GM21447 (cell line): ENCODE results near the gene SLC30A1.
"Not testable (repeated sequence)": the region's sequence is repeated elsewhere in the genome, so short reads cannot be mapped to it uniquely, and the experiment has no call there.

Experiments used
- ATAC-seq: cut with Tn5 transposase; IDR thresholded peaks from one replicate; pipeline ENCODE4 v1.9.1; 2021; ENCODE audit not compliant: unreplicated experiment

Gene SLC30A1

DNA sequence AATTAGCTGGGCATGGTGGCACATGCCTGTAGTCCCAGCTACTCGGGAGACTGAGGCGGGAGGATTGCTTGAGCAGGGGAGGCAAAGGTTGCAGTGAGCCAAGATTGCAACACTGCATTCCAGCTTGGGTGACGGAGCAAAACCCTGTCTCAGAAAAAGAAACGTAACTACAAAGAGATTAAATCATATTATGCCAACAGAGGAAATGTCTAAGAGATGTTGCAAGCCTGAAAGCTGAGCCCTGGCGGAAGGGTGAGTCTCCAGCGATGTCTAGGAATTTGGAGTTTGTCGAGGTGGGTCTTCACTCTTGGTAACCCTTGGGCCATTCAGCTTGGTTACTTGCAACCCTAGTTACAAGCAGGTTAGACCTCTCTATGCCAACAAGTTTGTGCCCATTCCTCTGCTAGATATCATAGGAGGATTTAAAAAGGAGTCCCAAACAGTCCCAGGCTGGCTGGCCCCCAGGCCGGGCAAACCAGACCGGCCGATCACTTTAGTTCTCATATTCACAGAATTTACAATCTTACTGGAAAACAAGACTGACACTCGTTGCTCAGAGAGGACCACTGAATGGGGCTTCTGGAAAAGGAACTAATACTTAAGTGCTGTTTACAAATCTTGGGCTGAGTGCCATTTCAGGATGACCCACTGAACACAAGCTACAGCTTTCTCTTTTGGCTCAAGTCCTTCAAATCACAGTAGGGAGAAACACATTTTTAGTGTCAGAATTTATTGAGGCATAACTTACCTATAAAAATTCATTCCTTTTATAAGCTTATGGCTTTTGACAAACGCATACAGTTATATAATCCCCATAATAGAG lies 27.1 kb downstream of the SLC30A1 start:
- ATAC-seq: no peak

DNA sequence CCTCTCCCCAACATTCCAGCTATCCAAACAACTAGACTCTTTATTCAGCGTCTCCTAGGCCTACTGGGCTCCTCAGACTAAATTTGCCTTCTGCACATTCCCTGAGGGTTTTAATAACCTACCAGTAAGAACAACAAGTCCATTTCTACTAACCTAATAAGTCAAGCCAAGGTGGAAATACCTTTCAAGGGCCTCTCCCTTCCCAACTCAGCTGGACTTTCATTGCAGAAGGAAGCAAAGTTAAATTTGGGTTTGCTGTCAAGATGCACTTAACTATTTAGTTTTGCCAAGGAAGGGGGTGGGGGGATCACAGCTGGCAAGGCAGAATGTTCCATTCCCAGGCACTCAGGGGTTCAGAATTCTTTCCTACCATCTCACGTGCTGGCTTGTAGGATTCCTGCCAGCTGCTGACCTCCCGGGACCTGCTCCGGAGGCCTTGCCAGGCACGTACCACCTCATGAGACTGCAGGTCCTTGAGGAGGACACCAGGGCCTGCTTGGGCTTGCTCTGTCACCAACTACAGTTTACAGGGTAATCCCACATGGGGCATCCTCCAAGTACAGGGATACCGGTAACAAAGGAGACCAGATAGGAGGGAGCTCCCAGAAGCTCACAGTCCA lies 29.8 kb downstream of the SLC30A1 start:
- ATAC-seq: no peak

DNA sequence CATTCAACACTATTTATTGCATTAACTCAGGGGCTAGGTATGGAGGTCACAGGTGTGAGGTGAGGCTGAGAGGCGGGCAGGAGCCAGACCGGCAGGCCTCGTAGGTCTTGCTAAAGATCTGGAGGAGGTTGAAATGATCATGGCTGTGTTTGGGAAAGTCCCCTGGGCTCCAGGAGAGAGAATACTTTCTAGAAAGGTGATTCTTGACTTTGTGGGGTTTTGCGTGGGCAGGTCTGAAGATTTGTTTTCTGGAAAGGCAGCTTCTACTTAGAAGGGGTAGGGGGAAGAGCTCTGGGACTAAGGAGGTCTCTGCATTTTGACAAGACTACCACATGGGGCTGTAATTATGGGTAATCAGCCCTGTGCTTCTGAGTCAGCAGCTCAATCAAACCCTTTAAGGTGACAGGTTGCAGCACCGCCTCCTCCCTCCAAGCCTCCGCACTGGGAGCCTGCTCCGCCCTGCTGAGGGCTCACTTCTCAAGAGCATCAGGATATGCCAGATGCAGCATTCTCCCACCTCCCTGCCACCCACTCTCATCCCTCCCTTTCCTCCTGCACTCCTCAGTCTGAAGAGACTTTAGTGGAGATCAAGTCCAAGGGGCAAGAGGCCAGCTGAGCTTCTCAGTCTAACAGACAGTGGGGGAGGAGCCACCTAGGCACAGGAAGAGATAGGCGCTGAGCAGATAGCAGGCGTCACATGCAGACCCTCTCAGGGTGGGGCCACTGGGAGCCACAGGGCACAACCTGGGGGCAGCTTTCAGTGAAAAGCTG lies 30.5 kb downstream of the SLC30A1 start:
- ATAC-seq: no peak

DNA sequence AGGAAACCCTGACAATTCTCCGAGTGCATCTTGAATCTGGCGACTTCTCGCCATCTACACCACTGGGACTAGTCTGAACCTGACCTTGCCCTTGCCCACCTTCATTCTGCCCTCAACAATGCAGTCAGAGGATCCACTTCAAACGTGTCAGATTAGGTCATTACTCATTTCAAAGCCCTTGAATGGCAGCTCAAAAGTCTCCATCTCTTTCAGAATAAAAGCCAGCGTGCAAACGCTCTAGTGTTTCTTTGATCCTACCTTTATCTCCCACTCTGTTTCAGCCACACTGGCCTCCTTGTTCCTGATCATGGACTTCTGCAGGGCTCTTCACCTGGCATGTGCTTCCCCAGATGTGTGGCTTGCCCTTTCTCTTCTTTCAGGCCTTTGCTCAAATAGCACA lies 31.3 kb downstream of the SLC30A1 start:
- no peak for ATAC-seq

DNA sequence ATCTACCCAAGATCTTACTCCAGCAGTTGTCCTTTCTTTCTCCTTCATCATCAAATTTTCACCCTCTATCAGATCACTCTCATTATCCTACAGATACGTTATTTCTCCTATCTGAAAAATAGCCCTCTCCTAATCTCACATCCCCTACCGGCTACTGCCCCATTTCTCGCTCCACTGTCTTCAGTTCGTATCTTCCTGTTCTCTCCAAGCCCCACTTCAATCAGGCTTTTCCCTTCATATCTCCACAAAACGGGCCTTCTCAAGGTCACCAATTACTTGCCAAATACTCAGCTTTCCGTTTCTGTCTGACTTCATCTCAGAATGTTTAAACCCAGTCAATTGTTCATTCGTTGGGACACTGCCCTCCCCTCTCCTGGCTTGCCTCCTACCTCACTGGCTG lies 32.4 kb downstream of the SLC30A1 start:
- ATAC-seq: no peak

DNA sequence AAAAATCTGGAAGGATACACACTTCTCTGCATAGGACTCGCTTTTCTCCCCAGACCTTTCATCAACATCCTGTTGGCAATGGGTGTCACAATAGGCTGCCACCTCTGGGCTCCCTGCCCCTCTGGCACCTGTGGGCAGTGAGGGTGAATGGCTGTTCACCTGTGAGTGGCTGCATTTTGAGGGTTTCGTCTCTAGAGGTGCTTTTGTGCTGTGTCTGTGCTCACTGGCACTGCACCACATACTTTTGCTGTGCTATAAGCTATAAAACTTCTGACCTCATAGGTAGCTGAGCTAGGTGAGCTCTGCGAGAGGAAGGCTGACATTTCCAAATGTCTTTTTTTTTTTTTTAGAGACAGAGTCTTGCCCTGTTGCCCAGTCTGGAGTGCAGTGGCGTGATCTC lies 35.9 kb downstream of the SLC30A1 start:
- no peak for ATAC-seq

DNA sequence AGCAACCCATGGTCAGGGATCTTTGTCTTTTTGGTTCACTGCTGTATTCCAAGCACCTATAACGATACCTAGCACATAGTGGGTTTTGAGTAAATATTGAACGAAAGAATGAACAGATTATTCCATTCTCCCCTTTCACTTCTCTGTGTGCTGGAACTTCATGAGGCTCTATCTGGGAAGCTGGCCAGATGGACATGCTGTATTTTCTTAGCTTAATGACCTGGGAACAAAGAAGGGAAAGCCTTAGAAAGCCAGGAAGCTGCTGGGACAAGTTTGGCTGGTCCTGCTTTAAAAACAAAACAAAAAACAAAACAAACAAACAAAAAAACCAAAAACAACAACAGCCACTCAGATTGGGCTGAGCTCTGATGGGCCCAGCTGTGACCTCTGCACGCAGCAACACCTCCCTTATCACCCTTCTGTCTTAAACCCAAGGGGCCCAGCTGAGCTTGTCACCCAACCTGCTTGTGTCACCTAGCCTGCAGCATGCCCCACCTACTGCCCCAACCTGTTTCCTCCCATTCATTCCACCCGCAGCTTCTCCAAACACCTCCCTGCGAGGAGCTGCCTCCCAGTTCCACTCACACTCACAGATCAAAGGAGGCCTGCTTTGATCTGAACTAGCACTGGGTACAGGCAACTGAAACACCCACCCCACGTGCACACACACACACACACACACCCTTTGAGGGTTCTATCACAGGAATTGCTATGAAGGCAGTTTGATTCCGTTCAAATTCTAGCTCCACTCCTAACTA lies 37.1 kb downstream of the SLC30A1 start:
- no peak for ATAC-seq

DNA sequence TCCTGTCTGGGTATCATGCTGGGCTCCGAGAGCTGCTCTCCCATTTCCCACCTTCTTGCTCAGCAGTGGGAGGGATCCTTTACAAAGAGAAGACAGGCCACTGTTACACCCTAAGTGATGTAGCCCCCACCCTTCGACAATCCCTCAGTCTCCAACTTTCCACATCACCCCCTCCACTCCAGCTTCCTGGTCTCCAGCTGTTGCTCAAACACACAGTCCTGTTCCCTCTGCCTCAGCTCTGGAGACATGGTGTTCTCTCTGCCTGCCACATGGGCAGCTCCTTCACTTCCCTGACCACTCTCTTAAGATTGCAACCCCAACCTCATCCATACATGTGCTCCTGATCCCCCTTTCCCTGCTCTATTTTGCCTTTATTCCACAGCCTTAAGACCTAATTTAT lies 37.7 kb downstream of the SLC30A1 start:
- no peak for ATAC-seq

DNA sequence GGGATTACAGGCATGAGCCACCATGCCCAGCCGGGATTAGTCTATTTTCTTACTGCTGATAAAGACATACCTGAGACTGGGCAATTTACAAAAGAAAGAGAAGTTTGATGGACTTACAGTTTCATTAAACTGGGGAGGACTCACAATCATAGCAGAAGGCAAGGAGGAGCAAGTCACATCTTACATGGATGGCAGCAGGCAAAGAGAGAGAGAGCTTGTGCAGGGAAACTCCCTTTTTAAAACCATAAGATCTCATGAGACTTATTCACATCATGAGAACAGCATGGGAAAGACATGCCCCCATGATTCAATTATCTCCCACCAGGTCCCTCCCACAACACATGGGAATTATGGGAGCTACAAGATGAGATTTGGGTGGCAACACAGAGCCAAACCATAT lies 38.1 kb downstream of the SLC30A1 start:
- not testable (repeated sequence) for ATAC-seq

DNA sequence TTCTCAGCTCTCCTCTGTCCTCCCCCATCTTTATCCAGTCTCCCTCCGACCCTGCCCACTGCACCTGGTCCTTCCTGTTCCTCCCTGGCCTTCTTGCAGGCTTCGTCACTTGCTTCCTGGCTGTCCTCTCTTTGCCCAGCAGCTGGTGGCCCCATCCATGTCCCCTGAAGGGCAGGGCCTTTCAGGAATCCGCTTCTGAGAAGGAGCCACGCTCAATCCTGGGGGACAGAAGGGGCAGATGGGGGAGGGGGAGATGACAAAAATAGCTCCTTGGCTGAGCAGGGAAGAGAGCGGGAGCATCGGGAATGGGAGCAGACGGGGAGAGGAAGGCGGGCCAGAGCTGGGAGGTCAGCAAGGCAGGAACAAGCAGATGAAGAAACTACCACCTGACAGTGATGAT lies 40.7 kb downstream of the SLC30A1 start:
- ATAC-seq: no peak

DNA sequence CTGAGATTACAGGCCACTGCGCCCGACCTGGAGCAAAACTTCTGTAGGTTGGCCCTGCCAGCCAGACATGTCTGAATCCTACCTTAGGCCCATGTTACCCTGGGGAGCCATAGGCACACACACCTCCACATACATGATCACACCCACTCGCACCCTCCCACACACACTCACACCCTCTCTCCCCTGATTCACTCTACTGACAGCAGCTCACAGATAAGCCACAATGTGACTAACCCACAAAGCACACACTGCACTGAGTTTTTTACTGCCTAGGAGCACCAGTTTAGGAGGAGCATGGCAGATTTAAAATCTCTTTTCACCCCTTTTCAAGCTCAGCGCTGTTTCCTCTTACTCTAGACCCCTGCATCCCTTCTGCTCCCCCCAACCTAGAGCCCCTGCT lies 41.7 kb downstream of the SLC30A1 start:
- no peak for ATAC-seq

DNA sequence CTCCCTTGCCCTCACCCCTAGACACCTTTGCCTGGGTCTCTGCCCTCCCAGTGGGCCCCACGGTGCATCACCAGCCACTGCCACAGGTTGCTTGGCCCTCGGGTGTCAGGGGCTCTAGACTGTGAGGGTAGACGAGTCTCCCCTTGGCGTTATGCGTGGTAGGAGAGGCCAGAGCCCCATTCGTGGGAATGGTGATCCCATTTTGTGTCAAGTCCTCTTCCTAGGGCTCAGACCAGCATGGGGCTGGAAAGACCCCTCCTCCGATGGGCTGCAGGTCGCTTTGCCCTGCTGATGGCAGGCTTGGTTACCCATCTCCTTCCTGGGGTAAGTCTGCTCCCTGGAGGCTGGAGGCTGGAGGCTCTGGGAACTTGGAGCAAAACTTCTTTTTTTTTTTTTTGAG lies 42.4 kb downstream of the SLC30A1 start:
- no peak for ATAC-seq

DNA sequence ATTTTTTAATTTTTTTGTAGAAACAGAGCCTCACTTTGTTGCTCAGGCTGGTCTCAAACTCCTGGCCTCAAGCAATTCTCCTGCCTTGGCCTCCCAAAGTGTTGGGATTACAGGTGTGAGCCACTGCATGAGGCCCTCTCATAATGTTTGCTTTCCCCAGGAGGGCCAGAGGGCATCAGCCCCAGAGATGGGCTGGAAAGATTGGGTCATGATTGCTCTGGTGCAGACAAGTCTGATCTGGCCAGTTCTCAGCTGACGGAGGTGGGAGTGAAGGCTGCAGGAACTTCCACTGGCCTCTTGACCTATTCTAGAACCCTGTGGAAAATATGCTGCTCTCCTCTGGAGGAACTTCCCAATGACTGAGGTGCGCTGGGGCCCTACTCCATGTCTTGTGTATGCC lies 43.6 kb downstream of the SLC30A1 start:
- ATAC-seq: no peak

DNA sequence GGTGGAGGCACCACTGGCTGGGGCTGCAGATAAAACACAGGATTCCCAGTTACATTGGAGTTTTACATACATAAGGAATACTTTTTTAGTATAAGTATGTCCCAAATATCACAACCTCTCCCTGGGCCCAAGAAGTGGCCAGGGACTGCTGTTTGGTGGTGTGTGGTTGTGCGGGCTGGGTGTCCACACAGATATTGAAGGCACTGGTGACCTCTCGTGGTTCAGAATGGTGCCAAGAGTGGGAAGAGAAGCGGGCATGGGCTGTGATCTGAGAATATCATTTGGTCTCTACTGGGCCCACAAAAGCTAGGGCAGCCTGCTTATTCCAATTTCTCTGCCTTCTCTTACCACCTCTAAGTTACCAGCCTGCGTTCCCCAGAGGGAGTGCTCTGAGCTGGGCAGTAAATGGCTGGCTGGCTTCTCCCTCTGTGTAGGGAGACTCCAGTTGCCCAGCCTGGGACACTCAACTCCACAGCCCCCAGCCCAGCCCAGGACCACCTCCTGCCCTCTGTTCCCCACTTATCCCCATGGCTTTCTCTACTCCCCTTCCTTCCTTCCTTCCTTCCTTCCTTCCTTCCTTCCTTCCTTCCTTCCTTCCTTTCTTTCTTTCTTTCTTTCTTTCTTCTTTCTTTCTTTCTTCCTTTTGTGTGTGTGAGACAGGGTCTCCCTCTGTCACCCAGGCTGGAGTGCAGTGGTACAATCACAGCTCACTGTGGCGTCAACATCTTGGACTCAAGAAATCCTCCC lies 44.2 kb downstream of the SLC30A1 start:
- no peak for ATAC-seq

DNA sequence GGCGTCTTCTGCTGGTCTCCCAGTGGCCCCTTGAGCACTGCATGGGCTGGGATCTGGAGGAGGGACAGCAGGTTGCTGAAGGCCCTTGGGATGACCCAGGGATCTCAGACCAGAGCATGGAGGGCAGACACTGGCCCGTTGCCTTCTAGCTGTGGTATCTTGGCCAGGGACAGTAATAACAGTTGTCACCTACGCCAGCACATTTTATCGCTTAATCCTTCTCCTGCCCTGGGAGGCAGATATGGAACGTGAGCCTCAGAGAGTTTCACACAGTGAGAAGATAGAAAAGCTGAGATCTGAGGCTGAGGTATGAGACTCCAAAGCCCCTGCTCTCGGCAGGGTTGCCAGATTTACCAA lies 46.9 kb downstream of the SLC30A1 start:
- no peak for ATAC-seq

DNA sequence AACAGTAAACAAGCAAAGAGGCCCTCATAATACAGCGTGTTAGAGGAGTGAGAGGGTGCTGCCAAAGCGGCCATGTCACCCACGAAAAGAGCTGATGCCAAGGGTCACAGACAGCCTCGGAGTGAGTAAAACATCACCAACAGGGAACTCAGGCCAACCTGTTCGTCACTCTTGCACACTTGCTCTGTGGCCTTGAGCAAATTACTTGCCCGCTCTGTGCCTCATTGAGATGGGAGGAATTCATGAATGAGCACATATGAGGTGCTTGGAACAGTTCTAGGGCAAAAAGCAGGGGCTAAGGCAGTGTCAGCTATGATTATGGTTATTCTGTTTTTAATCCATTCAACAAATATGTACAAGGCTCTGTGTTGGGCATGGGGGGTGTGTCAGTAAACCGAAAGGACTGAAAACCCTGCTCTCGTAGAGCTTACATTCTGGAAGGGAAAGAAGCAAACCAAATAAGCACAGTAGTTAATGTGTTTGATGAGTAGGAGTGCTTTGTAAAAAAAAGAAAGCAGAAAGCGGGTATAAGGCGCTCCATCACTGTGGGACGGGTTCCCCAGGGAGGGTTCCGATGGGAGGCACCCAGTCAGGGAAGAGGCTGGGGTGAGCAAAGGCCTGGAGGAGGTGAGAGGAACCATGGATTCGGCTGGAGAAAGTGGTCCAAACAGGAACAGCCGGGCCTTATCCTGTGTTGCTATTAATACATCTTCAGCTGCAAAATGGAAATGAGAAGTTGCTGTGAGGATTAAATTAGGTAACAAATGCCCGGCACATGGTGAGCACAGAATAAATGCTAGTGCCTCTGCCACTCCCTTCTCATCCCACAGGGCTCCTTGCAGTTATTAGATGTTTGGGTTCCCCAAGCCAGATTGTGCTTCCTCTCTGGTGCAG lies 47.5 kb downstream of the SLC30A1 start:
- no peak for ATAC-seq

DNA sequence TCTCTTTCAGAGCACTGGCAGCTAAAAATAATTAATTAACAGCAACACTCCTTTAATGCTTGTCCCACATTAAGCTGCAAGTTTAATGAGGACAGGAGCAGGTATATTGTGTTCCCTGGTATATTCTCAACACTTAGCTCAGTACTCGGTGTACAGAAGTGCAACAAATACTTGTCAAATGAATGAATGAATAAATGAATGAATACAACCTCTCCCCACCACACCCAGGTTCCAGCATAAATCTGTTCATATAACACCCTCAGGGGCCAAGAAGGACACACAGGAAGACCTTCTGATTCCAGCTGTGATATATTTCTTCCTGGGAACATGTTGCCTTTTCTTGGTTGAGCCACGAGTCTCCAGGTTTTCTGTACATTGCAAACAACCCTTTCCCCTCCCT lies 48.9 kb downstream of the SLC30A1 start:
- ATAC-seq: no peak

DNA sequence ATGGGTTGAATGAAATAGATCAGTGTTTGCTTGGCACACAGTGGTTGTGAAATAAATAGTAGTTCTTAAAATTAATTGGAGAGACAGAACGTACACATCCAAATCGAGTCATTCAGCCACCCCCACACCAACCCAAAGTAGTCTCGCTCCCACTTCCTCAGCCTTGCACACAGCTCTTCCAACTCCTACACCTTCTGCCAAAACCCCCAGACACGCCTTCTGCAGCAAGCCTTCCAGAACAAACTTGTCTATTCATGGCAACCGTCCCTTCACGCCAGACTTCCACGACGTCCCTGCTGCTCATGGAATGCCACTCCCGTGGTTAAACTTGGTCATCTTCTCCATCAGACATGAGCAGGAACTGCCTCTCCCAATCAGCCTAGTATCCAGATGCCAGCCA lies 49.5 kb downstream of the SLC30A1 start:
- no peak for ATAC-seq

DNA sequence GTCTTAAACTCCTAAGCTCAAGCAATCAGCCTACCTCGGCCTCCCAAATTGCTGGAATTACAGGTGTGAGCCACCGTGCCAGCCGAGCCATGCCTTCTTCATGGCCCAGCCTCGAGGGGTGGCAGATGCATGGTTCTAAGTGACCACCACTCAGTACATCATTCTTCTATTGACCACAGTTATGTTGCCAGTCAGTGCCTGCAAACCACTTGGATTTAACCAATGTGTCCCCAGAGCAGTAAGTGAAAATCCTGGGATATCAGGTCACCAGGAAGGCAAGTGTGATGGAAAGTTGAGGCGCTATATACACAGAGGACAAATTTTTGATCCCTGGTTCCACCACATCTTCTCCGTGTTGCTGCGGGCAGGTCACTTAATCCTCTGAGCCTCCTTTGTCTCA lies 50.0 kb downstream of the SLC30A1 start:
- ATAC-seq: no peak

DNA sequence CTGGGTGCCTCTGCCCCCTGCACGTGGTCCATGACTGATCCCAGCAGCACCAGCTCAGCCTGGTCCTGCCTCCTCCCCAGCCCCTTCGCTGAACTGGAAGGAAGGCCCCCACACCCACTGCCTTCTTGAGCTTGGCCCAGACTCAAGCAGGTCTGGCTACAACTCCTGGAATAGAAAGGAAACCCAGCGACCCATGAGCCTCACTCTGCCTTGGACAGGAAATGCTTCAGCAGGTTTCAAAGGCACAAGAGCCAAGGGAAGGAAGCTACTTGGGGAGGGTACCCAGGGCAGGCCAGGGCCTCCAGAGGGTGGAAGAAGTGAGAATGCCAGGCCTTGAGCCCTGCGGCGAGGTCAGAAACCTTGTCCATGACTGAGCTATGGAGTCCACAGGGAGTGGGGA lies 51.1 kb downstream of the SLC30A1 start:
- no peak for ATAC-seq
